Keratinocyte (primary cell): Measurements from ENCODE around the gene MED4.
"Not testable (repeated sequence)": the region's sequence is repeated elsewhere in the genome, so short reads cannot be mapped to it uniquely, and the experiment has no call there.

ENCODE experiments used
- EZH2 ChIP-seq: IDR thresholded peaks from one replicate; pipeline ENCODE4 v1.6.1; 2012; ENCODE audit warnings: inconsistent platforms, mild to moderate bottlenecking, low read length, moderate library complexity
- TF ChIP-seq, protein P1 (sequence below), 3 experiments: IDR thresholded peaks in 1 of 3; conservative IDR thresholded peaks in 1 of 3; optimal IDR thresholded peaks in 1 of 3; 2 replicates in 2 of 3; 3 replicates in 1 of 3; pipeline versions ENCODE3 to v1.5.1; 2011; ENCODE audit warnings: low read length in 3 of 3, mild to moderate bottlenecking in 3 of 3, moderate library complexity in 2 of 3, control low read depth in 1 of 3, inconsistent platforms in 1 of 3; ENCODE audit not compliant: insufficient read depth in 2 of 3; ENCODE audit errors: extremely low read depth in 1 of 3

DNA sequence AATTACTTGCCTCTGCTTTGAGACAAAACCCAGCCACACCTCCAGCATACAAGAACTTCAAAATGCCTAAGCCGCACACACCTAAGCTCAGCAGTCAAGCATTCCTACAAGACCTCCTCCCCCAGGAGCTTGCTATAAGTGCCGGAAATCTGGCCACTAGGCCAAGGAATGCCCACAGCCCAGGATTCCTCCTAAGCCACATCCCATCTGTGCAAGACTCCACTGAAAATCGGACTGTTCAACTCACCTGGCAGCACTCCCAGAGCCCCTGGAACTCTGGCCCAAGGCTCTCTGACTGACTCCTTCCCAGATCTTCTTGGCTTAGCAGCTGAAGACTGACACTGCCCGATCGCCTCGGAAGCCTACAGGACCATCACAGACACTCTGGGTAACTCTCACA, 36.4 kb downstream of the MED4 start:
- TF ChIP-seq, protein P1, sequence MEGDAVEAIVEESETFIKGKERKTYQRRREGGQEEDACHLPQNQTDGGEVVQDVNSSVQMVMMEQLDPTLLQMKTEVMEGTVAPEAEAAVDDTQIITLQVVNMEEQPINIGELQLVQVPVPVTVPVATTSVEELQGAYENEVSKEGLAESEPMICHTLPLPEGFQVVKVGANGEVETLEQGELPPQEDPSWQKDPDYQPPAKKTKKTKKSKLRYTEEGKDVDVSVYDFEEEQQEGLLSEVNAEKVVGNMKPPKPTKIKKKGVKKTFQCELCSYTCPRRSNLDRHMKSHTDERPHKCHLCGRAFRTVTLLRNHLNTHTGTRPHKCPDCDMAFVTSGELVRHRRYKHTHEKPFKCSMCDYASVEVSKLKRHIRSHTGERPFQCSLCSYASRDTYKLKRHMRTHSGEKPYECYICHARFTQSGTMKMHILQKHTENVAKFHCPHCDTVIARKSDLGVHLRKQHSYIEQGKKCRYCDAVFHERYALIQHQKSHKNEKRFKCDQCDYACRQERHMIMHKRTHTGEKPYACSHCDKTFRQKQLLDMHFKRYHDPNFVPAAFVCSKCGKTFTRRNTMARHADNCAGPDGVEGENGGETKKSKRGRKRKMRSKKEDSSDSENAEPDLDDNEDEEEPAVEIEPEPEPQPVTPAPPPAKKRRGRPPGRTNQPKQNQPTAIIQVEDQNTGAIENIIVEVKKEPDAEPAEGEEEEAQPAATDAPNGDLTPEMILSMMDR (optimal IDR thresholded peaks at IDR 0.05 in 1 of 3, IDR thresholded peaks at IDR 0.05 in 1 of 3, conservative IDR thresholded peaks at IDR 0.05 in 1 of 3; ENCODE audit: extremely low read depth in 1 of 3, insufficient read depth in 2 of 3, low read length in 3 of 3) = not testable (repeated sequence)
- TF ChIP-seq EZH2 = not testable (repeated sequence)
